Mesothelial cell of epicardium (in vitro differentiated cells): Measurements from ENCODE around the gene LVRN. TPM values are rescaled to one million over a fixed set of nuclear protein-coding genes. Genes with fewer than 3 reads are reported as not detected.

ENCODE experiments used
- DNase-seq, 2 experiments: peaks; one replicate each; pipeline ENCODE4 v3.0.0; 2021; ENCODE audit warnings: low spot score in 2 of 2; ENCODE audit not compliant: unreplicated experiment in 2 of 2
- H3K27ac Mint-ChIP-seq: 2 replicates; pipeline ENCODE4 v1.8.0; 2021; ENCODE audit warnings: mixed read lengths
- H3K27me3 Mint-ChIP-seq: 2 replicates; pipeline ENCODE4 v1.8.0; 2021; ENCODE audit warnings: low read depth, mixed read lengths
- H3K36me3 Mint-ChIP-seq: 2 replicates; pipeline ENCODE4 v1.8.0; 2021; ENCODE audit warnings: mixed read lengths
- H3K4me1 Mint-ChIP-seq: 2 replicates; pipeline ENCODE4 v1.8.0; 2021; ENCODE audit warnings: mixed read lengths
- H3K4me3 Mint-ChIP-seq: 2 replicates; pipeline ENCODE4 v1.8.0; 2021; ENCODE audit warnings: mild to moderate bottlenecking, moderate library complexity, mixed read lengths
- H3K9me3 Mint-ChIP-seq: 2 replicates; pipeline ENCODE4 v1.8.0; 2021; ENCODE audit warnings: mixed read lengths
- total RNA-seq: library from RNA; stranded (reverse); gene quantifications from 3 replicates; pipeline ENCODE4 v1.2.1, GENCODE V29; 2021
- TF ChIP-seq, protein P1 (sequence below): fragments of 200-600 bp; sonication (generic); IDR thresholded peaks from one replicate; pipeline ENCODE4 v1.5.0; 2021; ENCODE audit warnings: antibody characterized with exemption; ENCODE audit not compliant: unreplicated experiment

The LVRN gene
- total RNA-seq, 1 donor from 2014 or later = 0.25 TPM

GRCh38 chr5:115941051-115941675, 21.1 kb upstream of the LVRN start:
- Mint-ChIP-seq H3K4me1 (no peaks in the 10 kb centered on the region), H3K36me3 (no peaks in the 10 kb centered on the region), H3K9me3 (peaks cover 7% of the 10 kb centered on the region), H3K27me3 (no peaks in the 10 kb centered on the region), H3K27ac (no peak overlapping the region), H3K4me3 (no peak overlapping the region)
- no peak for DNase-seq
- TF ChIP-seq, protein P1, sequence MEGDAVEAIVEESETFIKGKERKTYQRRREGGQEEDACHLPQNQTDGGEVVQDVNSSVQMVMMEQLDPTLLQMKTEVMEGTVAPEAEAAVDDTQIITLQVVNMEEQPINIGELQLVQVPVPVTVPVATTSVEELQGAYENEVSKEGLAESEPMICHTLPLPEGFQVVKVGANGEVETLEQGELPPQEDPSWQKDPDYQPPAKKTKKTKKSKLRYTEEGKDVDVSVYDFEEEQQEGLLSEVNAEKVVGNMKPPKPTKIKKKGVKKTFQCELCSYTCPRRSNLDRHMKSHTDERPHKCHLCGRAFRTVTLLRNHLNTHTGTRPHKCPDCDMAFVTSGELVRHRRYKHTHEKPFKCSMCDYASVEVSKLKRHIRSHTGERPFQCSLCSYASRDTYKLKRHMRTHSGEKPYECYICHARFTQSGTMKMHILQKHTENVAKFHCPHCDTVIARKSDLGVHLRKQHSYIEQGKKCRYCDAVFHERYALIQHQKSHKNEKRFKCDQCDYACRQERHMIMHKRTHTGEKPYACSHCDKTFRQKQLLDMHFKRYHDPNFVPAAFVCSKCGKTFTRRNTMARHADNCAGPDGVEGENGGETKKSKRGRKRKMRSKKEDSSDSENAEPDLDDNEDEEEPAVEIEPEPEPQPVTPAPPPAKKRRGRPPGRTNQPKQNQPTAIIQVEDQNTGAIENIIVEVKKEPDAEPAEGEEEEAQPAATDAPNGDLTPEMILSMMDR = no peak

GRCh38 chr5:115944501-115944900, 17.8 kb upstream of the LVRN start:
- no peak for DNase-seq
- H3K27ac Mint-ChIP-seq = no peak overlapping the region
- no peak overlapping the region for H3K4me3 Mint-ChIP-seq
- H3K4me1 Mint-ChIP-seq = no peaks in the 10 kb centered on the region
- TF ChIP-seq, protein P1 = no peak
- H3K9me3 Mint-ChIP-seq = peaks cover 7% of the 10 kb centered on the region
- H3K27me3 Mint-ChIP-seq = no peaks in the 10 kb centered on the region
- H3K36me3 Mint-ChIP-seq = no peaks in the 10 kb centered on the region

DNA sequence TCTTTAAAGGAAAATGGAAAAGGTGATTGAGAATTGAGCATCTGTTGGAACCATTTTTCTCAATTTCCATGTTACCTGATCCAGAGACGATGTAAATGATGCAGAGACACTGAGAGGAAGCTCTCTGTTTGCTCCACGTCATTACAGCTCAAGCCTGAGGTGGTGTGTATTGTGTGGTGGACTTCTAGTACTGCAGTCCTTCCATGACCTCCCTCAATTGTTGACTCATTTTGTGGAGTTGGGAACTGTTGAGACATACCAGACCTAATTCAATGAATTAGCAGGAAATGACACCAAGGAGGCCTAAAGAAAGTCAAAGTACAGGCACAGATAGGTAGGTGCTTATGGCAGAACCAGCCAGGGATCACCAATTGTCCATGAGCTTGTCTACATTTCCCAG, 15.6 kb upstream of the LVRN start:
- TF ChIP-seq, protein P1 = no peak
- H3K36me3 Mint-ChIP-seq = no peaks in the 10 kb centered on the region
- no peak overlapping the region for H3K27ac Mint-ChIP-seq

GRCh38 chr5:115947260-115947659, 15.0 kb upstream of the LVRN start:
- H3K4me3 Mint-ChIP-seq = no peak overlapping the region
- DNase-seq = no peak
- TF ChIP-seq, protein P1 = no peak
- no peaks in the 10 kb centered on the region for H3K36me3 Mint-ChIP-seq
- H3K27me3 Mint-ChIP-seq = peaks cover 3% of the 10 kb centered on the region
- H3K9me3 Mint-ChIP-seq = peaks cover 5% of the 10 kb centered on the region
- peaks cover under 1% of the 10 kb centered on the region for H3K4me1 Mint-ChIP-seq
- no peak overlapping the region for H3K27ac Mint-ChIP-seq

More for the DNA sequence above, 15.6 kb upstream of the LVRN start:
- no peak for DNase-seq
- H3K27me3 Mint-ChIP-seq = peaks cover 2% of the 10 kb centered on the region
- H3K4me1 Mint-ChIP-seq = no peaks in the 10 kb centered on the region
- no peak overlapping the region for H3K4me3 Mint-ChIP-seq
- H3K9me3 Mint-ChIP-seq = peaks cover 7% of the 10 kb centered on the region

DNA sequence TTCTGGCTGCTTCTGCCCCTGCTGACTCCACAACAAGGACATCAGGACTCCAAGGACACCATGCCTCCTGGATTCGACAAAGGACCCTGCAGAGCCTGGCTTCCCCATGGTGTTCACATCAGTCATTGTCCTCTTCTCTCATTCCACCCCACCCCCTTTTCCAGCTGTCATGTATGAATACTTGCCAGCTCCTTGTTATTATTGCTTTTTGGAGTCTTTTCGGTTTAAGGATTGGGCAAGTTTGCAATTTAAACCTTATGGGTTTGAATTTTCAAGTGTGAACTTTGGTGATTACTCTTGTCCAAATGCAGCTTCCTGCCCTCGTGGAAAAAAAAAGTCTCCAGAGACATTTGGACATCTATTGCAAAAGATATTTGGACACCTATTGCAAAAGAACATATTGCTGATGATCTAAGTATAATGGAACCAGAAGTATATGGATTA, 14.2 kb upstream of the LVRN start:
- no peak overlapping the region for H3K27ac Mint-ChIP-seq
- peaks cover 3% of the 10 kb centered on the region for H3K27me3 Mint-ChIP-seq
- H3K4me1 Mint-ChIP-seq = peaks cover 2% of the 10 kb centered on the region
- DNase-seq = no peak
- no peaks in the 10 kb centered on the region for H3K36me3 Mint-ChIP-seq
- H3K4me3 Mint-ChIP-seq = no peak overlapping the region
- TF ChIP-seq, protein P1 = no peak
- no peaks in the 10 kb centered on the region for H3K9me3 Mint-ChIP-seq
